Heart left ventricle (tissue), 13 donors: Measurements from ENCODE around the gene BCKDHA.

ENCODE experiments used
- POLR2A ChIP-seq, 2 donors: fragments of 450-650 bp; IDR thresholded peaks; one replicate each; pipeline ENCODE4 v1.6.1; 2017; ENCODE audit warnings: antibody characterized with exemption in 2 of 2, mild to moderate bottlenecking in 2 of 2, moderate library complexity in 2 of 2
- TF ChIP-seq, protein P1 (sequence below), 12 donors: fragments of 200-600 bp; sonication (generic) in 4 of 12; IDR thresholded peaks; one replicate each; pipeline versions ENCODE4 v1.5.0 to v1.8.0; 2018 to 2022; ENCODE audit warnings: antibody characterized with exemption in 12 of 12, mild to moderate bottlenecking in 5 of 12
- donor health status: ischemic (EF 13 %, LVEDD 7.1; RV severe dilation, severe dysfunction).
- donor health status: DM: no; HTN: yes; CAD: no.
- donor health status: DM: no; HTN: no; CAD: no.
- donor health status: ischemic (EF 25% LVEDD 6.9; RV normal size, moderate dysfunction).
- donor health status: ischemic (EF 25% LVEDD 5.7; RV mildly dilated, moderate dysfunction).
- donor health status: ischemic (EF 35%, LVEDD 5.7; RV mildly dilated, moderate dysfunction).
- donor health status: nonischemic (EF 11% LVEDD 7.7; RV severe dilation, severe dysfunction).
- donor health status: DM: yes; HTN: yes; CAD: no.
- donor health status: PGD.
- donor health status: ischemic (EF 29% LVEDD 5.4; RV normal size, mild dysfunction).
- donor health status: nonischemic (EF 23%, LVEDD 6.1; RV moderate dilation, normal function).

- TF ChIP-seq, protein P1, sequence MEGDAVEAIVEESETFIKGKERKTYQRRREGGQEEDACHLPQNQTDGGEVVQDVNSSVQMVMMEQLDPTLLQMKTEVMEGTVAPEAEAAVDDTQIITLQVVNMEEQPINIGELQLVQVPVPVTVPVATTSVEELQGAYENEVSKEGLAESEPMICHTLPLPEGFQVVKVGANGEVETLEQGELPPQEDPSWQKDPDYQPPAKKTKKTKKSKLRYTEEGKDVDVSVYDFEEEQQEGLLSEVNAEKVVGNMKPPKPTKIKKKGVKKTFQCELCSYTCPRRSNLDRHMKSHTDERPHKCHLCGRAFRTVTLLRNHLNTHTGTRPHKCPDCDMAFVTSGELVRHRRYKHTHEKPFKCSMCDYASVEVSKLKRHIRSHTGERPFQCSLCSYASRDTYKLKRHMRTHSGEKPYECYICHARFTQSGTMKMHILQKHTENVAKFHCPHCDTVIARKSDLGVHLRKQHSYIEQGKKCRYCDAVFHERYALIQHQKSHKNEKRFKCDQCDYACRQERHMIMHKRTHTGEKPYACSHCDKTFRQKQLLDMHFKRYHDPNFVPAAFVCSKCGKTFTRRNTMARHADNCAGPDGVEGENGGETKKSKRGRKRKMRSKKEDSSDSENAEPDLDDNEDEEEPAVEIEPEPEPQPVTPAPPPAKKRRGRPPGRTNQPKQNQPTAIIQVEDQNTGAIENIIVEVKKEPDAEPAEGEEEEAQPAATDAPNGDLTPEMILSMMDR (IDR thresholded peaks at IDR 0.05): no peak
- no peak for TF ChIP-seq POLR2A (IDR thresholded peaks at IDR 0.05)
Measured at GRCh38 chr19:41386442-41386841, 11.2 kb upstream of the BCKDHA start.
